DND-41 (cell line): Measurements from ENCODE around the gene RTP2.
A peak's percentile ranks its signal among the peaks of the same experiment; 100 is the strongest.

ENCODE experiments used
- ATAC-seq: fragments of 200-7000 bp; cut with Tn5 transposase; 3 replicates; pipeline ENCODE4 v1.9.1; 2021; ENCODE audit warnings: low read depth; ENCODE audit not compliant: insufficient read depth
- DNase-seq: peaks from one replicate; pipeline ENCODE4 v3.0.0-alpha.2; 2020
- H2AFZ ChIP-seq: 2 replicates; pipeline ENCODE4 v1.6.0; 2012; ENCODE audit warnings: low read depth, low read length
- H3K27ac ChIP-seq: 2 replicates; pipeline ENCODE4 v1.5.1; 2012; ENCODE audit warnings: low read length, inconsistent platforms
- H3K27me3 ChIP-seq: fragments of 200-600 bp; sonication (generic); 2 replicates; pipeline ENCODE4 v1.6.0; 2012; ENCODE audit warnings: low read length, mild to moderate bottlenecking, inconsistent platforms; ENCODE audit not compliant: insufficient read depth, poor library complexity
- H3K36me3 ChIP-seq: 2 replicates; pipeline ENCODE4 v1.5.1; 2012; ENCODE audit warnings: low read length, inconsistent platforms; ENCODE audit not compliant: insufficient read depth
- H3K4me1 ChIP-seq: 2 replicates; pipeline ENCODE4 v1.5.1; 2012; ENCODE audit warnings: mild to moderate bottlenecking, low read length; ENCODE audit not compliant: insufficient read depth
- H3K4me2 ChIP-seq: 2 replicates; pipeline ENCODE4 v1.6.0; 2012; ENCODE audit warnings: mild to moderate bottlenecking, moderate library complexity, low read length, inconsistent platforms; ENCODE audit not compliant: insufficient read depth
- H3K4me3 ChIP-seq, 2 experiments: fragments of 200-600 bp in 1 of 2; shearing (Covaris generic) in 1 of 2; 2 replicates each; pipeline ENCODE4 v1.5.1; 2012 to 2016; ENCODE audit warnings: inconsistent platforms in 2 of 2, low read length in 2 of 2, mild to moderate bottlenecking in 2 of 2, low read depth in 1 of 2, moderate library complexity in 1 of 2
- H3K79me2 ChIP-seq: 2 replicates; pipeline ENCODE4 v1.6.0; 2012; ENCODE audit warnings: low read length, inconsistent platforms; ENCODE audit not compliant: insufficient read depth
- H3K9ac ChIP-seq: 2 replicates; pipeline ENCODE4 v1.6.0; 2012; ENCODE audit warnings: low read depth, mild to moderate bottlenecking, inconsistent platforms, low read length, moderate library complexity
- H3K9me3 ChIP-seq: 2 replicates; pipeline ENCODE4 v1.5.1; 2012; ENCODE audit warnings: low read length, moderate library complexity, mild to moderate bottlenecking, inconsistent platforms; ENCODE audit not compliant: insufficient read depth, severe bottlenecking
- H4K20me1 ChIP-seq: 2 replicates; pipeline ENCODE4 v1.6.0; 2012; ENCODE audit warnings: low read length; ENCODE audit not compliant: insufficient read depth
- EZH2 ChIP-seq: IDR thresholded peaks from 3 replicates; pipeline ENCODE4 v1.6.1; 2012; ENCODE audit warnings: borderline replicate concordance, low read depth, mild to moderate bottlenecking, moderate library complexity, low read length, inconsistent platforms; ENCODE audit not compliant: severe bottlenecking
- TF ChIP-seq, protein P1 (sequence below): IDR thresholded peaks from 2 replicates; pipeline ENCODE4 v1.5.1; 2012; ENCODE audit warnings: borderline replicate concordance, low read length, moderate library complexity, mild to moderate bottlenecking; ENCODE audit not compliant: poor library complexity, severe bottlenecking; ENCODE audit errors: extremely low read depth

Gene RTP2

DNA sequence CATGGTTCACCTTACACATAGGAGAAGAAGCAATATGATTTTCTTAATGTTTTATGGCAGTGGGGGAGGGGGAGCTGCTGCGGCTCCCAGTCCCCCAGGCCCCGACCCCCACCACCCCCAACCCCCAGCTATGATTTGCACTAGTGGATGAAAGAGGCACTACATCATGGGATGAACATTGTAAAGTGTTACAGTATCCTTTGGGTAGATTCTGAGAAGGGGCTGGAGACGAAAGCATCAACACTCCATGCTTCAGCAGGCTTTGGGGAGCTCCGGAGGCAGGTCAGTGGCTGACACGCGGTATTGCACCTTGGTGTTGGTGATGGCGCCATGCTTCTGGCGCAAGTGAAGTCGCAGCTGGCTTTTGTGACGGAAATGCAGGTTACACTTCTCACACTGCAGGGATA is 19.9 kb upstream of the RTP2 start:
- TF ChIP-seq EZH2 = no peak
- TF ChIP-seq, protein P1, sequence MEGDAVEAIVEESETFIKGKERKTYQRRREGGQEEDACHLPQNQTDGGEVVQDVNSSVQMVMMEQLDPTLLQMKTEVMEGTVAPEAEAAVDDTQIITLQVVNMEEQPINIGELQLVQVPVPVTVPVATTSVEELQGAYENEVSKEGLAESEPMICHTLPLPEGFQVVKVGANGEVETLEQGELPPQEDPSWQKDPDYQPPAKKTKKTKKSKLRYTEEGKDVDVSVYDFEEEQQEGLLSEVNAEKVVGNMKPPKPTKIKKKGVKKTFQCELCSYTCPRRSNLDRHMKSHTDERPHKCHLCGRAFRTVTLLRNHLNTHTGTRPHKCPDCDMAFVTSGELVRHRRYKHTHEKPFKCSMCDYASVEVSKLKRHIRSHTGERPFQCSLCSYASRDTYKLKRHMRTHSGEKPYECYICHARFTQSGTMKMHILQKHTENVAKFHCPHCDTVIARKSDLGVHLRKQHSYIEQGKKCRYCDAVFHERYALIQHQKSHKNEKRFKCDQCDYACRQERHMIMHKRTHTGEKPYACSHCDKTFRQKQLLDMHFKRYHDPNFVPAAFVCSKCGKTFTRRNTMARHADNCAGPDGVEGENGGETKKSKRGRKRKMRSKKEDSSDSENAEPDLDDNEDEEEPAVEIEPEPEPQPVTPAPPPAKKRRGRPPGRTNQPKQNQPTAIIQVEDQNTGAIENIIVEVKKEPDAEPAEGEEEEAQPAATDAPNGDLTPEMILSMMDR = peak; percentile 11
- Histone ChIP-seq H3K9ac (no peak overlapping the region), H3K4me1 (no peaks in the 10 kb centered on the region), H3K27ac (no peak overlapping the region), H3K4me3 (no peak overlapping the region), H2AFZ (no peak overlapping the region), H3K4me2 (no peak overlapping the region), H3K27me3 (no peaks in the 10 kb centered on the region), H3K79me2 (no peaks in the 10 kb centered on the region), H3K9me3 (no peaks in the 10 kb centered on the region), H4K20me1 (no peaks in the 10 kb centered on the region), H3K36me3 (peaks cover 45% of the 10 kb centered on the region)
- ATAC-seq (no peak; the same call in 2 of the 3 replicates), DNase-seq (no peak)

DNA sequence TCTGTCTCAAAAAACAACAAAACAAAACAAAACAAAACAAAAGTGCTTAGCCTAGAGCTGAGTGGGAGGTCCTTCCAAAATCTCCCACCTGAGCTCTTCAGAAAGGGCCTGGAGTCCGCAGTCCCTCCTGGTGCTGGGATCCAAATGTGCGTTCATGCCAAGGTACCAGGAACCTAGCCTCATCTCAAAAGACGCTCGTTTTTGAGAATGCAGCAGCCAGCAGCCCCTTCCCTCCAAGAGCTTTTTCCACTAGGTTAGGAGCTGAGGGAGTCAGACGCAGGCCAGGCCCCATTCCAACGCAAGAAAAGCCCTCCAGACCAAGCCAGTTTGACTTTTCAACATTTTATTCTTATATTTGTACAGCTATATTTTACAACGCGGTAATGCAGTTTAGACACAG is 18.7 kb upstream of the RTP2 start:
- Histone ChIP-seq H3K4me3 (no peak overlapping the region), H3K27ac (no peak overlapping the region), H3K9ac (no peak overlapping the region), H3K27me3 (no peaks in the 10 kb centered on the region), H3K36me3 (peaks cover 35% of the 10 kb centered on the region), H3K9me3 (no peaks in the 10 kb centered on the region), H4K20me1 (no peaks in the 10 kb centered on the region), H2AFZ (no peak overlapping the region), H3K4me2 (no peak overlapping the region), H3K79me2 (no peaks in the 10 kb centered on the region), H3K4me1 (no peaks in the 10 kb centered on the region)
- no peak for TF ChIP-seq EZH2
- TF ChIP-seq, protein P1 = no peak
- no peak for ATAC-seq
- DNase-seq = no peak

DNA sequence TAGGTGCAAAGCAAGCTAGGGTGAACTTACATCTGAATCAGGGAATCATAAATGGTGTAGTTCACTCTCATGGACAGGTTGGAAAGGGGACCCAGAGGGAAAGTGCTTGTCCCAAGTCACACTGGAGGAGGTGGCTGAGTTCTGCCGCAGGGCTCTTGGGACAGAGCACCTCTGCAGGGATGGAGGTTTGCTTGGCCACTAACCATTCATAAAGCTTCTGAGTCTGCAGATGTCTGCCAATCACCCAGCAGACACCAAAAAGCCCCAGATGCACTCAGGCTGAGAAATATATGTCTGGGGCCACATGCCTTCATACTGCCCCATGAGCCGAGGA is 17.9 kb upstream of the RTP2 start:
- H3K27ac ChIP-seq = no peak overlapping the region
- H3K4me3 ChIP-seq = no peak overlapping the region
- ATAC-seq (no peak), DNase-seq (no peak)
- H2AFZ ChIP-seq = no peak overlapping the region
- no peak overlapping the region for H3K4me2 ChIP-seq
- H3K9ac ChIP-seq = no peak overlapping the region
- H3K79me2 ChIP-seq = no peaks in the 10 kb centered on the region
- H4K20me1 ChIP-seq = no peaks in the 10 kb centered on the region
- no peaks in the 10 kb centered on the region for H3K4me1 ChIP-seq
- no peaks in the 10 kb centered on the region for H3K9me3 ChIP-seq
- H3K36me3 ChIP-seq = peaks cover 28% of the 10 kb centered on the region
- no peak for TF ChIP-seq EZH2
- TF ChIP-seq, protein P1 = no peak
- H3K27me3 ChIP-seq = no peaks in the 10 kb centered on the region
